ENCODE data around the gene SYNDIG1.

Gene SYNDIG1

GRCh38 chr20:24470746-24471582 lies 1.5 kb downstream of the SYNDIG1 start:
- no peak for DNase-seq (ENCODE audit: low read depth in 2 of 2)

GRCh38 chr20:24472426-24472825 lies 3.0 kb downstream of the SYNDIG1 start:
- no peak for DNase-seq (ENCODE audit: low read depth in 2 of 2)

GRCh38 chr20:24473435-24474223 lies 4.2 kb downstream of the SYNDIG1 start:
- no peak for DNase-seq (ENCODE audit: low read depth in 2 of 2)

- no peak for DNase-seq (ENCODE audit: low read depth in 2 of 2)
These were observed 8.6 kb downstream of the SYNDIG1 start for GRCh38 chr20:24477831-24478547.

GRCh38 chr20:24478584-24478983 lies 9.2 kb downstream of the SYNDIG1 start:
- DNase-seq (ENCODE audit: low read depth in 2 of 2), result no peak

- DNase-seq (ENCODE audit: low read depth in 2 of 2), result no peak
These were observed 9.7 kb downstream of the SYNDIG1 start for GRCh38 chr20:24479106-24479505.

- DNase-seq (ENCODE audit: low read depth in 2 of 2), result no peak
These were observed 10.2 kb downstream of the SYNDIG1 start for GRCh38 chr20:24479595-24479994.

GRCh38 chr20:24480509-24480908 lies 11.1 kb downstream of the SYNDIG1 start:
- DNase-seq (ENCODE audit: low read depth in 2 of 2), result no peak

GRCh38 chr20:24481173-24481572 lies 11.7 kb downstream of the SYNDIG1 start:
- no peak for DNase-seq (ENCODE audit: low read depth in 2 of 2)

- no peak for DNase-seq (ENCODE audit: low read depth in 2 of 2)
These were observed 14.1 kb downstream of the SYNDIG1 start for GRCh38 chr20:24483435-24484080.

- DNase-seq (ENCODE audit: low read depth in 2 of 2), result no peak
These were observed 14.6 kb downstream of the SYNDIG1 start for GRCh38 chr20:24484081-24484450.

- no peak for DNase-seq (ENCODE audit: low read depth in 2 of 2)
These were observed 16.6 kb downstream of the SYNDIG1 start for GRCh38 chr20:24485981-24486380.

GRCh38 chr20:24487240-24487639 lies 17.8 kb downstream of the SYNDIG1 start:
- DNase-seq (ENCODE audit: low read depth in 2 of 2), result no peak

- DNase-seq (ENCODE audit: low read depth in 2 of 2), result no peak
These were observed 18.2 kb downstream of the SYNDIG1 start for GRCh38 chr20:24487648-24488047.

- DNase-seq (ENCODE audit: low read depth in 2 of 2), result no peak
These were observed 18.8 kb downstream of the SYNDIG1 start for GRCh38 chr20:24488064-24488799.

GRCh38 chr20:24488800-24489175 lies 19.4 kb downstream of the SYNDIG1 start:
- DNase-seq (ENCODE audit: low read depth in 2 of 2), result no peak

GRCh38 chr20:24489193-24489592 lies 19.8 kb downstream of the SYNDIG1 start:
- no peak for DNase-seq (ENCODE audit: low read depth in 2 of 2)

- no peak for DNase-seq (ENCODE audit: low read depth in 2 of 2)
These were observed 20.3 kb downstream of the SYNDIG1 start for GRCh38 chr20:24489631-24490260.

GRCh38 chr20:24490598-24490997 lies 21.2 kb downstream of the SYNDIG1 start:
- no peak for DNase-seq (ENCODE audit: low read depth in 2 of 2)

- DNase-seq (ENCODE audit: low read depth in 2 of 2), result no peak
These were observed 21.8 kb downstream of the SYNDIG1 start for GRCh38 chr20:24491041-24491756.
